Fibroblast of skin of right quadriceps (primary cell): Measurements from ENCODE around the gene FDCSP.
"Not testable (repeated sequence)": the region's sequence is repeated elsewhere in the genome, so short reads cannot be mapped to it uniquely, and the experiment has no call there.

Experiments
- DNase-seq: peaks from one replicate; pipeline ENCODE4 v3.0.0-alpha.2; 2013

Gene FDCSP

GRCh38 chr4:70239884-70240591, 14.1 kb downstream of the FDCSP start:
- DNase-seq: no peak

GRCh38 chr4:70242297-70242696, 16.4 kb downstream of the FDCSP start, which contains the start of gene CSN3:
Gene CSN3 (plus strand): TSS chr4:70242597. CDS start chr4:70244820, 2,223 bp downstream.
- not testable (repeated sequence) for DNase-seq

- no peak for DNase-seq
Measured at GRCh38 chr4:70243091-70243490, 17.2 kb downstream of the FDCSP start.

GRCh38 chr4:70251250-70251944, 25.5 kb downstream of the FDCSP start:
- no peak for DNase-seq

- DNase-seq: no peak
Measured at GRCh38 chr4:70251945-70252277, 26.0 kb downstream of the FDCSP start.

- no peak for DNase-seq
Measured at GRCh38 chr4:70269674-70270073, 43.8 kb downstream of the FDCSP start.

GRCh38 chr4:70277121-70277520, 51.2 kb downstream of the FDCSP start:
- no peak for DNase-seq

GRCh38 chr4:70280567-70280966, 54.6 kb downstream of the FDCSP start:
- DNase-seq: no peak
